Measurements from ENCODE around the gene FRMD4B.
A peak's percentile ranks its signal among the peaks of the same experiment; 100 is the strongest.
"Not testable (repeated sequence)": the region's sequence is repeated elsewhere in the genome, so short reads cannot be mapped to it uniquely, and the experiment has no call there.

The FRMD4B gene

GRCh38 chr3:69282181-69282580, 103.7 kb downstream of the FRMD4B start:
- DNase-seq, result no peak

DNA sequence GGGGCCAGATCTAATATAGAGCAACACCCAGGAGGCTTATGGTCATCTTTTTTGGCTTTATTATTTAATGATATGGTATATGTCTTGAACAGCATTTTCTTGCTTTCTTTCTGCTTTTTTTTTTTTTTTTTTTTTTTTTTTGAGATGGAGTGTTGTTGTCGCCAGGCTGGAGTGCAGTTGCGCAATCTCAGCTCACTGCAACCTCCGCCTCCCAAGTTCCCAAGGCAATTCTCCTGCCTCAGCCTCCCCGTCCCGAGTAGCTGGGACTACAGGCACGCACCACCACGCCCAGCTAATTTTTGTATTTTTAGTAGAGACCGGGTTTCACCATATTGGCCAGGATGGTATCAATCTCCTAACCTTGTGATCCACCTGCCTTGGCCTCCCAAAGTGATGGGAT, 108.5 kb downstream of the FRMD4B start:
- not testable (repeated sequence) for DNase-seq

GRCh38 chr3:69276884-69277283, 109.0 kb downstream of the FRMD4B start:
- DNase-seq, result no peak

- DNase-seq, result not testable (repeated sequence)
Measured at GRCh38 chr3:69276191-69276590, 109.7 kb downstream of the FRMD4B start.

- DNase-seq, result no peak
Measured at GRCh38 chr3:69273896-69274295, 112.0 kb downstream of the FRMD4B start.

GRCh38 chr3:69272556-69272955, 113.3 kb downstream of the FRMD4B start:
- no peak for DNase-seq

GRCh38 chr3:69271098-69271497, 114.8 kb downstream of the FRMD4B start:
- DNase-seq, result no peak

DNA sequence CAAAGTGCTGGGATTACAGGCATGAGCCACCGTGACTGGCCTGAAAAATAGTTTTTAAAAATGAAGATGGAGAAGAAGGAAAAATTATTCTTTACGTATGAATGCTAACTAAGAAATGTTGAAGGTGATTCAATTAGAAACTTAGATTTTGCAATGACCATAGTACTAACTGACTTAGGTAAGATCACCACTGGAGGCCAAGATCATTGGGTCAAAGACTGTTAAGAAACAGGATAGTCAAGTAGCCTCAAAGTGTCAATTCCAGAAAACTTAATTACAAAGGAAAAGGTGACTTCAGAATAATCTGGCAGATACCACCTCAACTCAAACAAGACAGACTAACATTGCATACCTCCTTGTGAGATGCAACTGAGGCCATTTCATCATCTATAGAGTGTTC, 119.3 kb downstream of the FRMD4B start:
- DNase-seq, result no peak

- DNase-seq, result not testable (repeated sequence)
Measured at GRCh38 chr3:69266071-69266470, 119.8 kb downstream of the FRMD4B start.

DNA sequence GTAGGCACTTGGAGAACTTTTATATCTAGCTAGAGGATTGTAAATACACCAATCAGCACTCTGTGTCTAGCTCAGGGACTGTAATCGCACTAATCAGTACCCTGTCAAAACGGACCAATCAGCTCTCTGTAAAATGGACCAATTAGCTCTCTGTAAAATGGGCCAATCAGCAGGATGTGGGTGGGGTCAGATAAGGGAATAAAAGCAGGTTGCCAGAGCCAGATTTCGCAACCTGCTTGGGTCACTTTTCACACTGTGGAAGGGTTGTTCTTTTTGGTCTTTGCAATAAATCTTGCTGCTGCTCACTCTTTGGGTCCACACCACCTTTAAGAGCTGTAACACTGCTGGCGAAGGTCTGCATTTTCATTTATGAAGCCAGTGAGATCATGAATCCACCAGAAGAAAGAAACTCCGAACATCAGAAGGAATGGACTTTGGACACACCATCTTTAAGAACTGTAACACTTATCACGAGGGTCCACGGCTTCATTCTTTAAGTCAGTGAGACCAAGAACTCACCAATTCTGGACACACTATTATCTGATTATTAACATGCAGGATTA, 125.0 kb downstream of the FRMD4B start:
- not testable (repeated sequence) for DNase-seq

DNA sequence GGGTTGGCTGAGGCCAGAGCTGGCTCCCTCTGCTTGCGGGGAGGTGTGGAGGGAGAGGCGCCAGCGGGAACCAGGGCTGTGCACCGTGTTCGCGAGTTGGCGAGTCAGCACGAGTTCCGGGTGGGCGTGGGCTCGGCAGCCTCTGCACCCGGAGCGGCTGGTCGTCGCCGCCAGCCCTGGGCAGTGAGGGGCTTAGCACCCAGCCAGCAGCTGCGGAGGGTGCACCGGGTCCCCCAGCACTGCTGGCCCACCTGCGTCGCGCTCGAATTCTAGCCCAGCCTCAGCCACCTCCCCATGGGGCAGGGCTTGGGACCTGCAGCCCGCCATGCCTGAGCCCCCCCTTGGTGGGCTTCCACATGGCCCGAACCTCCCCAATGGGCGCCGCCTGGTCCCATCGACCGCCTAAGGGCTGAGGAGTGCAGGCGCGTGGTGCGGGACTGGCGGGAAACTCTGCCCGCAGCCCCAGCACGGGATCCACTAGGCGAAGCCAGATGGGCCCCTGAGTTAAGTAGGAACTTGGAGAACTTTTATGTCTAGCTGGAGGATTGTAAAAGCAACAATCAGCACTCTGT, 125.6 kb downstream of the FRMD4B start:
- no peak for DNase-seq

GRCh38 chr3:69259125-69259524, 126.8 kb downstream of the FRMD4B start:
- DNase-seq, result no peak

DNA sequence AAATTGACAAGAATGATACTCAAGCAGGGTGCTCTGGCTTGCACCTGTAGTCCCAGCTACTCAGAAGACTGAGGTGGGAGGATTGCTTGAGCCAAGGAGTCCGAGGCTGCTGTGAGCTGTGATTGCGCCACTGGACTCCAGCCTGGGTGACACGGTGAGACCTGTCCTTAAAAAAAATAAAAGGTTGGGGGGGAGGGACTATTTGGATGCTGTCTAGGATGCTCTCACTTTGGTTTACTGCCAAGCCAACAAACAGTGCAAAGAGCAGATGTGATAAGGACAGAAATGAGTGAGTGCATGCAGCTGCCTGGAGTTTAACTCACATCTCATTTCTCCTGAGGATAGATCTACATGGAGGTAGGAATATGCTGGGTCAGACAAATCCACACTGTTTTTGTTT, 130.0 kb downstream of the FRMD4B start:
- DNase-seq, result no peak

DNA sequence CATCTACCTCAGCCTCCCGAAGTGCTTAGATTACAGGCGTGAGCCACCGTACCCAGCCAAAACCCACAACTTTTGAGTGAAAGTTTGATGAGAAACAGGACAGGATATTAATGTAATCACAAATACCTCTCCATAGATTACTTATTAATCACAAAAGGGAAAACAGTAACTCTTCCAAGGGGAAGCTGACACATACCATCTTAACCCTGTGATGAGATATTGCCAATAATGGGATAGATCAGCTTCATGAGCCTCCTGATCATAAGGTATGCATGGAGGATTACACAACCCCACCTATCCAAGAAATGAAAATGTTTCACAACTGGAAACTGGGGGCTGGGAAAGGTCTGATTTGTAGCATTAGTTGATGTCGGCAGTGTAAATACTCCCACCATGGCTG, 131.5 kb downstream of the FRMD4B start:
- DNase-seq, result no peak

- no peak for DNase-seq
Measured at GRCh38 chr3:69252631-69253030, 133.3 kb downstream of the FRMD4B start.

DNA sequence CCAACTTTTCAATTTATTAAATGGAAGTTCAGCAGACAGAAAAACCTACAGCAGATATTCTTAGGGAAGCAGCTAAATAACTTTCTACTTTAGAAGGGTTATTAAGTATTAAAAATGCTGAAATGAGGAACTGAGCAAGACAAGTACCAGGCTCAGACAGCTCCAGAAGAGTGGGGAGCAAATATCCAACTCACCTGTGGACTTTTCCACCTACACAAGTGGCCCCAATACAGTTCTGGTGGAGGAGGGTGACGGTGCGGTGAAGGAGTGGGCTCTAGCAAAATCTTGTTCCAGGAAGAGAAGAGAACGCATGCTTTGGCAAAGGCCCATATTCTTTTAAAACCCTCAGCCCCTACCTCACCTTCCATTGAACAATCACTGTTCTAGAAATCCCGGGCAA, 133.7 kb downstream of the FRMD4B start:
- no peak for DNase-seq

DNA sequence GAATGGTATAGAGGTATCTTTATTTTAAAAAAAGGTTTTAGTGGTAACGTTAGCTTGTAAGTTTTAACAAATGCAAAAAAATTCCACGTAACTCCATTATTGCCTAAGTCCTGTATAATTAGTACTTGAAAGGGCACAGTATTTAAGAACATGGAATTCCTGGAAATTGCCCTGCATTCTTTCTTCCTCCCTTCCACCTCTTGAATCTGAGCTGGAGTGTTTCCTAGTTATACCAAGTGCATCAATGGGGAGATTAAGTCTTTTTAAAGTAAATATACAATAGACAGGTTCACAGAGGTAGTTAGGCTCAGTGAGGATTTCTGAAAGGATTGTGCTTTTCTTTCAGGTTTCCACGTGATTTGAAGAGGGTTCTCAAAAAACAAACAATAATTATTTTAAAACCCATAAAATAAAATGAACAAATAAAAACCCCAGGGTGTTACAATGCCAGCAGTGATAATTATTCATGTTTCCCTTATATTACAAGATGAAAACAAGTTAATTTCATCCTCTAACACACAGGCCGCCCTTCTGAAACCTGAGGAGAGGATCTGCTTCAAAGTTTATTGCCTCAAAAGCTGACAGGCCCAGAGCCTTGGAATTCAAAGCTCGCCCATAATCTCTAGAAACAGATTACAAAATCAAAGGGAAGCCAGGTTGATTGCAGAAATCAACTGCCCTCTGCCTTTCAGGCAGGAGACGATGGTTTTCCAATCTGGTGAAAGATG, 134.6 kb downstream of the FRMD4B start:
- DNase-seq, result no peak

GRCh38 chr3:69250014-69250413, 135.9 kb downstream of the FRMD4B start:
- DNase-seq, result peak; percentile 76

DNA sequence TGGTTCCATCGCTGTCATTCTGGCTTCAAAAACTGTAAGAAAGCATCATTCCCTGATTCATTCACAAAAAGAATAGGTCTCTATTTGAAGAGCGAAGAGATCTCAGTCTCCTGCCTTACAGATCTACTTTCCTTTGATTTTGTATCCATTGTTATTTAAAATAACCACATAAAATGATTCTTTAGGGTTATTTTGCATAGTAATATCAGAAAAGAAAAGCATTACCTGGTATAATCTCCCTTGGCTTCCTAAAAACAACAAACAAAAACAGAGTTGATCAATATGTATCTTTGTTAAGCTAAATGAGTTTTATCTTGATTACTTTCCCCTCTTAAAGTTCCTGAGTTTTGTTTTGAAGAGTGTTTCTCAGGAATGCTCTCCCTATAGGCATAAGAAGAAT, 136.9 kb downstream of the FRMD4B start:
- DNase-seq, result no peak

- no peak for DNase-seq
Measured at GRCh38 chr3:69248436-69248835, 137.5 kb downstream of the FRMD4B start.

- no peak for DNase-seq
Measured at GRCh38 chr3:69246612-69247011, 139.3 kb downstream of the FRMD4B start.

- DNase-seq, result no peak
Measured at GRCh38 chr3:69244039-69244438, 141.8 kb downstream of the FRMD4B start.

GRCh38 chr3:69241769-69242168, 144.1 kb downstream of the FRMD4B start:
- DNase-seq, result no peak

Data from right forelimb (tissue), 1 donor.